CD4-positive, alpha-beta memory T cell (primary cell): ENCODE data around the gene GPR33. TPM values are rescaled to one million over a fixed set of nuclear protein-coding genes. Genes with fewer than 3 reads are reported as not detected.

Source experiments
- CTCF ChIA-PET: fragments of 350-600 bp; sonication (Branson Sonifier 250); formaldehyde crosslinking; loops from one replicate; lab custom pipeline; 2021; ENCODE audit warnings: inconsistent platforms; ENCODE audit not compliant: partially characterized antibody; lab: Charles Lee
- POLR2A ChIA-PET: fragments of 350-600 bp; sonication (Branson Sonifier 250); formaldehyde crosslinking; loops from one replicate; lab custom pipeline; 2021; ENCODE audit not compliant: partially characterized antibody; lab: Charles Lee
- DNase-seq, 5 donors: peaks; one replicate each; pipeline versions ENCODE4 v3.0.0 to v3.0.0-alpha.2; 2020 to 2022; ENCODE audit warnings: mixed read lengths in 1 of 5
- H3K27ac ChIP-seq: one replicate; pipeline ENCODE4 v1.7.0; 2013; ENCODE audit warnings: low read depth, low read length
- H3K27me3 ChIP-seq: 2 replicates; pipeline ENCODE4 v1.7.0; 2013; ENCODE audit warnings: mild to moderate bottlenecking, low read length, moderate library complexity; ENCODE audit not compliant: insufficient read depth
- H3K36me3 ChIP-seq: 2 replicates; pipeline ENCODE4 v1.7.0; 2013; ENCODE audit warnings: mild to moderate bottlenecking, low read length, moderate library complexity; ENCODE audit not compliant: insufficient read depth
- H3K4me1 ChIP-seq: 2 replicates; pipeline ENCODE4 v1.7.0; 2013; ENCODE audit warnings: mild to moderate bottlenecking, low read length, moderate library complexity; ENCODE audit not compliant: insufficient read depth
- H3K4me3 ChIP-seq, 2 donors: one replicate each; pipeline ENCODE4 v1.7.0; 2013; ENCODE audit warnings: low read length in 2 of 2, mild to moderate bottlenecking in 1 of 2
- H3K9me3 ChIP-seq, 2 donors: one replicate each; pipeline ENCODE4 v1.7.0; 2013; ENCODE audit warnings: low read length in 2 of 2, control low read depth in 1 of 2; ENCODE audit not compliant: control insufficient read depth in 1 of 2
- H3K27ac Mint-ChIP-seq, 7 donors: one replicate each; pipeline ENCODE4 v1.8.0; 2020 to 2021; ENCODE audit warnings: mixed read lengths in 7 of 7, mild to moderate bottlenecking in 6 of 7, inconsistent platforms in 3 of 7, moderate library complexity in 3 of 7
- H3K27me3 Mint-ChIP-seq, 2 donors: one replicate each; pipeline ENCODE4 v1.8.0; 2020 to 2021; ENCODE audit warnings: mixed read lengths in 2 of 2
- H3K36me3 Mint-ChIP-seq, 2 donors: one replicate each; pipeline ENCODE4 v1.8.0; 2020 to 2021; ENCODE audit warnings: mixed read lengths in 2 of 2, inconsistent platforms in 1 of 2, mild to moderate bottlenecking in 1 of 2
- H3K4me1 Mint-ChIP-seq, 4 donors: one replicate each; pipeline ENCODE4 v1.8.0; 2020 to 2021; ENCODE audit warnings: mixed read lengths in 4 of 4, mild to moderate bottlenecking in 1 of 4
- H3K4me3 Mint-ChIP-seq, 8 donors: one replicate each; pipeline ENCODE4 v1.8.0; 2020 to 2021; ENCODE audit warnings: mixed read lengths in 8 of 8, mild to moderate bottlenecking in 7 of 8, moderate library complexity in 6 of 8, inconsistent platforms in 3 of 8
- H3K9me3 Mint-ChIP-seq, 8 donors: one replicate each; pipeline ENCODE4 v1.8.0; 2020 to 2021; ENCODE audit warnings: mixed read lengths in 8 of 8, mild to moderate bottlenecking in 5 of 8, inconsistent platforms in 3 of 8, moderate library complexity in 1 of 8
- intact Hi-C: fragments of 100-400 bp; cut with micrococcal nuclease; formaldehyde crosslinking; loops from one replicate; pipeline ENCODE4 v1.15.1; 2023
- polyA plus RNA-seq, 2 donors: library from polyadenylated mRNA; unstranded; fragments of 300-500 nt; fragmentation: Illumina TruSeq; gene quantifications; one replicate each; pipeline ENCODE4 v1.2.3, GENCODE V29; 2021
- total RNA-seq, 2 experiments: library from RNA; stranded (reverse); gene quantifications; one replicate each; pipeline ENCODE4 v1.2.3, GENCODE V29; 2021

GPR33 gene, protein sequence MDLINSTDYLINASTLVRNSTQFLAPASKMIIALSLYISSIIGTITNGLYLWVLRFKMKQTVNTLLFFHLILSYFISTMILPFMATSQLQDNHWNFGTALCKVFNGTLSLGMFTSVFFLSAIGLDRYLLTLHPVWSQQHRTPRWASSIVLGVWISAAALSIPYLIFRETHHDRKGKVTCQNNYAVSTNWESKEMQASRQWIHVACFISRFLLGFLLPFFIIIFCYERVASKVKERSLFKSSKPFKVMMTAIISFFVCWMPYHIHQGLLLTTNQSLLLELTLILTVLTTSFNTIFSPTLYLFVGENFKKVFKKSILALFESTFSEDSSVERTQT
- total RNA-seq: not detected
- not detected for polyA plus RNA-seq

DNA sequence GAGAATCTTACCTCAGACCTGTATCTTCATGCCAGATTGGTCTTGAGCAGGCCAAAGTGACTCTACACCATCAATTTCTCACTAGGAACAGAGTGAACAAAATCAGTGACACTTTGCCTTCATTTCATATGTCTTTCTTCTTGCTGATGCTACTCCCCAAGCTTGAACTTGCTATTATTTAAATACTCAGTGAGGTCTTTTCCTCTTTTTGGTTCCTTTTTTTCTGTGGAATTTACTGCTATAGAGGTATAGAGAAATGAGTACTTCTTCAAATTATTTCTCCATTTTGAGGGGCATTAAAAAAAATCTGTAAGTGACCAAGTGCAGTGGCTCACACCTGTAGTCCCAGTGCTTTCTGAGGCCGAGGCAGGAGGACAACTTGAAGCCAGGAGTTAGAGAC, at the start of gene GPR33:
GPR33 (minus strand) TSS at position 154 of the 400 bp plus-strand sequence. CDS start 4,074 bp downstream, outside the sequence.
- no peaks in the 10 kb centered on the region for H3K36me3 ChIP-seq
- H3K27ac Mint-ChIP-seq: peak within 1 kb of the TSS in 1 of 7 donors; percentile 26
- no peaks in the 10 kb centered on the region for H3K4me1 ChIP-seq
- no peak for DNase-seq
- no peak within 1 kb of the TSS for H3K27ac ChIP-seq
- intact Hi-C loops: no loop called here
- peaks cover 0 to 2% (median 0%) of the 10 kb centered on the region in 8 donors for H3K9me3 Mint-ChIP-seq
- ChIA-PET POLR2A (no interaction called here), CTCF (no interaction called here)
- no peaks in the 10 kb centered on the region for H3K27me3 ChIP-seq
- no peak within 1 kb of the TSS for H3K4me3 ChIP-seq
- no peaks in the 10 kb centered on the region for H3K4me1 Mint-ChIP-seq
- peaks cover 4 to 14% of the 10 kb centered on the region in 2 donors for H3K27me3 Mint-ChIP-seq
- H3K9me3 ChIP-seq: no peaks in the 10 kb centered on the region
- H3K36me3 Mint-ChIP-seq: no peaks in the 10 kb centered on the region
- H3K4me3 Mint-ChIP-seq: no peak within 1 kb of the TSS

GRCh38 chr14:31536201-31536960, 48.5 kb upstream of the GPR33 start:
- Histone ChIP-seq H3K27ac (no peak overlapping the region), H3K4me1 (no peaks in the 10 kb centered on the region), H3K4me3 (no peak overlapping the region), H3K27me3 (no peaks in the 10 kb centered on the region), H3K36me3 (no peaks in the 10 kb centered on the region), H3K9me3 (no peaks in the 10 kb centered on the region)
- DNase-seq: no peak
- intact Hi-C loops: no loop called here
- Mint-ChIP-seq H3K4me1 (no peaks in the 10 kb centered on the region), H3K27me3 (peaks cover 8 to 13% of the 10 kb centered on the region in 2 donors), H3K36me3 (no peaks in the 10 kb centered on the region), H3K27ac (peak overlapping the region in 1 of 7 donors; percentile 30), H3K4me3 (no peak overlapping the region), H3K9me3 (no peaks in the 10 kb centered on the region)
- CTCF ChIA-PET: no interaction called here
- POLR2A ChIA-PET: no interaction called here

DNA sequence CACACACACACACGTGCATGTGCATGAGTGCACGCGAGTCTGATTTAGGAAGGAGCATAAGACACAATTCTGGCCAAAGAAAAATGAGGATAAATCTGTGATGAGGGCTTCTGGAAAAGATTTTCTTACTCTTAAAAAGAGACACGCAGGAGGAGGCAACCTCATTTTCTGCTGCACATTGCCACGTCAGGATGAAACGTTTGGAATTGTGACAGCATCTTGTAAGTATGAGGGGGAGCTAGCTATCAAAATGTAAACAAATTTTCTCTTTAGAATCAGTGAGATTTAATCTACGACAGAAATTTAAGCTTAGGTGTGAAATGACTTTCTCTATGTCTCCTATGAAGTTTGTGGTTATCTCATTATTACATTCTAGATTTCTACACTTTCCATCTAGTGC, 42.3 kb upstream of the GPR33 start:
- ChIA-PET POLR2A (no interaction called here), CTCF (no interaction called here)
- no peaks in the 10 kb centered on the region for H3K9me3 ChIP-seq
- no peaks in the 10 kb centered on the region for H3K36me3 ChIP-seq
- H3K4me1 ChIP-seq: no peaks in the 10 kb centered on the region
- DNase-seq: no peak
- H3K27me3 Mint-ChIP-seq: peaks cover under 1 to 4% of the 10 kb centered on the region in 2 donors
- H3K27ac Mint-ChIP-seq: no peak overlapping the region
- H3K4me1 Mint-ChIP-seq: no peaks in the 10 kb centered on the region
- H3K4me3 ChIP-seq: no peak overlapping the region
- H3K27me3 ChIP-seq: no peaks in the 10 kb centered on the region
- no peaks in the 10 kb centered on the region for H3K9me3 Mint-ChIP-seq
- intact Hi-C loops: no loop called here
- no peaks in the 10 kb centered on the region for H3K36me3 Mint-ChIP-seq
- H3K27ac ChIP-seq: no peak overlapping the region
- no peak overlapping the region for H3K4me3 Mint-ChIP-seq

- H3K4me3 ChIP-seq: no peak overlapping the region
- no peaks in the 10 kb centered on the region for H3K4me1 ChIP-seq
- Mint-ChIP-seq H3K27ac (no peak overlapping the region), H3K27me3 (peaks cover 0 to 3% of the 10 kb centered on the region in 2 donors), H3K4me1 (no peaks in the 10 kb centered on the region), H3K36me3 (no peaks in the 10 kb centered on the region), H3K9me3 (no peaks in the 10 kb centered on the region), H3K4me3 (no peak overlapping the region)
- no peak overlapping the region for H3K27ac ChIP-seq
- CTCF ChIA-PET: no interaction called here
- no peak for DNase-seq
- intact Hi-C loops: no loop called here
- POLR2A ChIA-PET: no interaction called here
- no peaks in the 10 kb centered on the region for H3K27me3 ChIP-seq
- H3K9me3 ChIP-seq: no peaks in the 10 kb centered on the region
- no peaks in the 10 kb centered on the region for H3K36me3 ChIP-seq
Observed at GRCh38 chr14:31529053-31529452, 41.2 kb upstream of the GPR33 start.

GRCh38 chr14:31527546-31527945, 39.7 kb upstream of the GPR33 start:
- H3K27me3 ChIP-seq: no peaks in the 10 kb centered on the region
- Mint-ChIP-seq H3K9me3 (no peaks in the 10 kb centered on the region), H3K36me3 (no peaks in the 10 kb centered on the region), H3K4me3 (no peak overlapping the region), H3K27me3 (peaks cover 4 to 8% of the 10 kb centered on the region in 2 donors), H3K27ac (no peak overlapping the region), H3K4me1 (no peaks in the 10 kb centered on the region)
- no peaks in the 10 kb centered on the region for H3K9me3 ChIP-seq
- no peaks in the 10 kb centered on the region for H3K36me3 ChIP-seq
- DNase-seq: no peak
- intact Hi-C loops: no loop called here
- H3K4me3 ChIP-seq: no peak overlapping the region
- H3K27ac ChIP-seq: no peak overlapping the region
- ChIA-PET CTCF (no interaction called here), POLR2A (no interaction called here)
- H3K4me1 ChIP-seq: no peaks in the 10 kb centered on the region

- no peak overlapping the region for H3K27ac ChIP-seq
- H3K9me3 Mint-ChIP-seq: no peaks in the 10 kb centered on the region
Observed at GRCh38 chr14:31527087-31527486, 39.2 kb upstream of the GPR33 start.

GRCh38 chr14:31510855-31511254, 23.0 kb upstream of the GPR33 start:
- Histone ChIP-seq H3K4me1 (no peaks in the 10 kb centered on the region), H3K27me3 (no peaks in the 10 kb centered on the region), H3K4me3 (no peak overlapping the region), H3K36me3 (no peaks in the 10 kb centered on the region), H3K9me3 (no peaks in the 10 kb centered on the region), H3K27ac (no peak overlapping the region)
- ChIA-PET CTCF (interaction anchor here (0.8 to 3.9 kb wide), 8 partner anchors 10 to 743 kb away, joined by 3 to 34 read pairs (median 4); partner anchors contain the start of gene HEATR5A), POLR2A (no interaction called here)
- H3K27me3 Mint-ChIP-seq: peaks cover 0 to 6% of the 10 kb centered on the region in 2 donors
- H3K36me3 Mint-ChIP-seq: no peaks in the 10 kb centered on the region
- intact Hi-C loops: loop anchor here (1.0 to 5.0 kb wide), 3 partner anchors 416 to 956 kb away; no protein-coding TSS in a partner anchor
- no peak overlapping the region for H3K27ac Mint-ChIP-seq
- no peaks in the 10 kb centered on the region for H3K4me1 Mint-ChIP-seq
- H3K9me3 Mint-ChIP-seq: no peaks in the 10 kb centered on the region
- no peak for DNase-seq
- H3K4me3 Mint-ChIP-seq: no peak overlapping the region

More at GRCh38 chr14:31527087-31527486, 39.2 kb upstream of the GPR33 start:
- ChIA-PET POLR2A (no interaction called here), CTCF (no interaction called here)
- intact Hi-C loops: no loop called here
- no peak overlapping the region for H3K4me3 Mint-ChIP-seq
- Histone ChIP-seq H3K4me1 (no peaks in the 10 kb centered on the region), H3K4me3 (no peak overlapping the region), H3K27me3 (no peaks in the 10 kb centered on the region), H3K36me3 (no peaks in the 10 kb centered on the region), H3K9me3 (no peaks in the 10 kb centered on the region)
- no peaks in the 10 kb centered on the region for H3K4me1 Mint-ChIP-seq
- peaks cover 5 to 8% of the 10 kb centered on the region in 2 donors for H3K27me3 Mint-ChIP-seq
- DNase-seq: no peak
- H3K36me3 Mint-ChIP-seq: no peaks in the 10 kb centered on the region
- H3K27ac Mint-ChIP-seq: no peak overlapping the region
